PC-3 (cell line): ENCODE data around the gene XPC. TPM values are rescaled to one million over a fixed set of nuclear protein-coding genes. Genes with fewer than 3 reads are reported as not detected.

Source experiments
- ATAC-seq: fragments of 200-7000 bp; cut with Tn5 transposase; 2 replicates; pipeline ENCODE4 v1.9.1; 2020; ENCODE audit warnings: mild to moderate bottlenecking, moderate library complexity
- BruUV-seq: library from RNA; stranded (reverse); fragments of 400-500 nt; replicated peaks from 2 replicates; lab custom pipeline; 2021; lab: Mats Ljungman, UMichigan
- CTCF ChIA-PET: fragments of 300-600 bp; sonication (Branson Sonifier 250); formaldehyde crosslinking; loops from one replicate; lab custom pipeline; 2022; ENCODE audit warnings: antibody characterized with exemption; lab: Charles Lee
- POLR2A ChIA-PET: fragments of 300-600 bp; sonication (Branson Sonifier 250); formaldehyde crosslinking; loops from one replicate; lab custom pipeline; 2022; ENCODE audit warnings: antibody characterized with exemption; ENCODE audit not compliant: unreplicated experiment; lab: Charles Lee
- DNase-seq: peaks from one replicate; pipeline ENCODE4 v3.0.0-alpha.2; 2015
- H2AFZ ChIP-seq: fragments of 300-600 bp; sonication (generic); 2 replicates; pipeline ENCODE4 v1.6.0; 2016; ENCODE audit warnings: antibody characterized with exemption, low read length
- H3F3A ChIP-seq: fragments of 300-600 bp; sonication (generic); one replicate; pipeline ENCODE4 v1.6.0; 2017; ENCODE audit warnings: antibody characterized with exemption, low read length, control low read depth, mild to moderate bottlenecking; ENCODE audit not compliant: unreplicated experiment
- H3K27ac ChIP-seq: fragments of 300-600 bp; sonication (generic); 2 replicates; pipeline ENCODE4 v1.5.1; 2016; ENCODE audit warnings: mild to moderate bottlenecking, low read length
- H3K27me3 ChIP-seq: fragments of 300-600 bp; sonication (generic); 2 replicates; pipeline ENCODE4 v1.6.1; 2016; ENCODE audit warnings: low read length, mixed read lengths
- H3K36me3 ChIP-seq: fragments of 300-600 bp; sonication (generic); 2 replicates; pipeline ENCODE4 v1.6.1; 2016; ENCODE audit warnings: low read depth, mixed run types, low read length, mixed read lengths
- H3K4me1 ChIP-seq: fragments of 300-600 bp; sonication (generic); 2 replicates; pipeline ENCODE4 v1.5.1; 2016; ENCODE audit warnings: low read length; ENCODE audit not compliant: insufficient read depth
- H3K4me2 ChIP-seq: fragments of 300-600 bp; sonication (generic); 2 replicates; pipeline ENCODE4 v1.6.0; 2016; ENCODE audit warnings: low read length
- H3K4me3 ChIP-seq: fragments of 300-600 bp; sonication (generic); 2 replicates; pipeline ENCODE4 v1.5.1; 2016; ENCODE audit warnings: mild to moderate bottlenecking, low read length, mixed read lengths
- H3K79me2 ChIP-seq: fragments of 300-600 bp; sonication (generic); 2 replicates; pipeline ENCODE4 v1.6.1; 2017; ENCODE audit warnings: low read length, mixed read lengths
- H3K9ac ChIP-seq: fragments of 300-600 bp; sonication (generic); 2 replicates; pipeline ENCODE4 v1.6.0; 2016; ENCODE audit warnings: mild to moderate bottlenecking, low read length
- H3K9me2 ChIP-seq: fragments of 300-600 bp; sonication (generic); replicated peaks from 2 replicates; pipeline ENCODE4 v1.6.1; 2016; ENCODE audit warnings: mixed run types, low read length, mixed read lengths
- H3K9me3 ChIP-seq: fragments of 300-600 bp; sonication (generic); 2 replicates; pipeline ENCODE4 v1.6.1; 2016; ENCODE audit warnings: low read length, mixed read lengths
- H4K20me1 ChIP-seq: fragments of 300-600 bp; sonication (generic); 2 replicates; pipeline ENCODE4 v1.6.1; 2016; ENCODE audit warnings: low read length, mixed read lengths
- CTCF ChIP-seq: fragments of 300-600 bp; sonication (generic); conservative IDR thresholded peaks from 2 replicates; pipeline ENCODE4 v1.5.1; 2017; ENCODE audit warnings: antibody characterized with exemption, low read depth, mild to moderate bottlenecking, low read length
- EZH2 ChIP-seq: fragments of 300-600 bp; sonication (generic); IDR thresholded peaks from one replicate; pipeline ENCODE4 v1.6.1; 2017; ENCODE audit warnings: antibody characterized with exemption, mild to moderate bottlenecking, low read length; ENCODE audit not compliant: unreplicated experiment
- EZH2phosphoT487 ChIP-seq: fragments of 300-600 bp; sonication (generic); IDR thresholded peaks from 2 replicates; pipeline ENCODE4 v1.6.1; 2018; ENCODE audit warnings: mild to moderate bottlenecking, antibody characterized with exemption, low read length, borderline replicate concordance
- intact Hi-C: fragments of 100-400 bp; cut with micrococcal nuclease; formaldehyde crosslinking; loops from 2 replicates; pipeline ENCODE4 v1.9.0; 2023
- total RNA-seq: library from RNA; depleted of rRNA; stranded (reverse); fragments of >200 nt; gene quantifications from 2 replicates; pipeline ENCODE4 v1.2.3, GENCODE V29; 2014

Gene XPC
- total RNA-seq, 1 experiment from 2014 or later = 24.3 TPM

- no peak overlapping the region for H2AFZ ChIP-seq
- peaks cover 54% of the 10 kb centered on the region for H3K4me1 ChIP-seq
- no peak overlapping the region for H3K4me3 ChIP-seq
- no peaks in the 10 kb centered on the region for H3K79me2 ChIP-seq
- H3K27ac ChIP-seq = peak overlapping the region; percentile 56
- no peaks in the 10 kb centered on the region for H4K20me1 ChIP-seq
- H3K9me2 ChIP-seq = no peaks in the 10 kb centered on the region
- no peak overlapping the region for H3K9ac ChIP-seq
- intact Hi-C loops = no loop called here
- ChIA-PET POLR2A (no interaction called here), CTCF (interaction anchor here (1.6 kb wide), 1 partner anchor 19 kb away, joined by 14 read pairs; no protein-coding TSS in a partner anchor)
- no peaks in the 10 kb centered on the region for H3K27me3 ChIP-seq
- peak; percentile 53 for DNase-seq
- peak overlapping the region; percentile 38 for H3K4me2 ChIP-seq
- H3F3A ChIP-seq = peaks cover 2% of the 10 kb centered on the region
- TF ChIP-seq CTCF = peak; percentile 15; the same call in 1 of the 2 replicates
- no peak for TF ChIP-seq EZH2
- no TSS peak for BruUV-seq
- ATAC-seq = no peak
- no peaks in the 10 kb centered on the region for H3K36me3 ChIP-seq
- H3K9me3 ChIP-seq = peaks cover 21% of the 10 kb centered on the region; the same call in 1 of the 2 replicates
Measured at GRCh38 chr3:14222900-14223594, 44.6 kb upstream of the XPC start.

- Histone ChIP-seq H3K9me2 (no peaks in the 10 kb centered on the region), H3K9ac (no peak overlapping the region), H3K36me3 (no peaks in the 10 kb centered on the region), H2AFZ (no peak overlapping the region), H3K4me2 (no peak overlapping the region), H3K27me3 (no peaks in the 10 kb centered on the region), H3K4me1 (peaks cover 48% of the 10 kb centered on the region), H3K27ac (no peak overlapping the region), H3K9me3 (peaks cover 21% of the 10 kb centered on the region; the same call in 1 of the 2 replicates), H4K20me1 (no peaks in the 10 kb centered on the region), H3K4me3 (no peak overlapping the region), H3F3A (no peaks in the 10 kb centered on the region), H3K79me2 (no peaks in the 10 kb centered on the region)
- TF ChIP-seq EZH2 (no peak), EZH2phosphoT487 (no peak), CTCF (no peak)
- ATAC-seq (no peak), DNase-seq (no peak)
- ChIA-PET POLR2A (no interaction called here), CTCF (interaction anchor here (1.6 kb wide), 1 partner anchor 19 kb away, joined by 14 read pairs; no protein-coding TSS in a partner anchor)
- BruUV-seq = no TSS peak
- intact Hi-C loops = no loop called here
Measured at GRCh38 chr3:14222457-14222856, 44.1 kb upstream of the XPC start.

GRCh38 chr3:14221902-14222301 is 43.5 kb upstream of the XPC start:
- BruUV-seq = no TSS peak
- Histone ChIP-seq H3K9me3 (peaks cover 21% of the 10 kb centered on the region; the same call in 1 of the 2 replicates), H3K27me3 (no peaks in the 10 kb centered on the region), H3K4me2 (no peak overlapping the region), H3K27ac (no peak overlapping the region), H3K4me3 (no peak overlapping the region), H3K9ac (no peak overlapping the region), H3K36me3 (no peaks in the 10 kb centered on the region), H3K4me1 (peaks cover 43% of the 10 kb centered on the region), H2AFZ (no peak overlapping the region), H3K9me2 (no peaks in the 10 kb centered on the region), H3F3A (no peaks in the 10 kb centered on the region), H3K79me2 (no peaks in the 10 kb centered on the region), H4K20me1 (no peaks in the 10 kb centered on the region)
- POLR2A ChIA-PET = no interaction called here
- CTCF ChIA-PET = no interaction called here
- TF ChIP-seq EZH2 (no peak), CTCF (no peak), EZH2phosphoT487 (no peak)
- ATAC-seq (no peak), DNase-seq (no peak)
- intact Hi-C loops = no loop called here
